Naive thymus-derived CD4-positive, alpha-beta T cell (primary cell): ENCODE data around the gene STK32A. TPM values are rescaled to one million over a fixed set of nuclear protein-coding genes. Genes with fewer than 3 reads are reported as not detected.

Experiments
- ATAC-seq: fragments of 150-1000 bp; cut with Tn5 transposase; 2 replicates; pipeline ENCODE4 v1.10.0; 2021; ENCODE audit warnings: mild to moderate bottlenecking, moderate library complexity
- CTCF ChIA-PET: fragments of 350-600 bp; sonication (Branson Sonifier 250); formaldehyde crosslinking; loops from one replicate; lab custom pipeline; 2021; ENCODE audit warnings: antibody characterized with exemption; lab: Charles Lee
- POLR2A ChIA-PET: fragments of 350-600 bp; sonication (Branson Sonifier 250); formaldehyde crosslinking; loops from one replicate; lab custom pipeline; 2021; ENCODE audit warnings: antibody characterized with exemption, inconsistent platforms; lab: Charles Lee
- DNase-seq, 9 donors: peaks; one replicate each; pipeline versions ENCODE4 v3.0.0 to v3.0.0-alpha.2; 2020 to 2022; ENCODE audit warnings: mixed read lengths in 1 of 9
- H3K27ac ChIP-seq: one replicate; pipeline ENCODE4 v1.7.0; 2013; ENCODE audit warnings: mild to moderate bottlenecking, low read depth, low read length, moderate library complexity
- H3K27me3 ChIP-seq, 2 donors: one replicate each; pipeline ENCODE4 v1.7.0; 2013; ENCODE audit warnings: low read length in 2 of 2, mild to moderate bottlenecking in 2 of 2, moderate library complexity in 2 of 2; ENCODE audit not compliant: control insufficient read depth in 2 of 2, insufficient read depth in 2 of 2
- H3K36me3 ChIP-seq, 3 experiments: 1 replicate in 2 of 3; 2 replicates in 1 of 3; pipeline ENCODE4 v1.7.0; 2013; ENCODE audit warnings: low read length in 3 of 3, mild to moderate bottlenecking in 3 of 3, moderate library complexity in 1 of 3; ENCODE audit not compliant: insufficient read depth in 3 of 3, control insufficient read depth in 2 of 3
- H3K4me1 ChIP-seq, 2 donors: one replicate each; pipeline ENCODE4 v1.7.0; 2013; ENCODE audit warnings: low read length in 2 of 2, mild to moderate bottlenecking in 2 of 2, moderate library complexity in 1 of 2; ENCODE audit not compliant: control insufficient read depth in 2 of 2, insufficient read depth in 2 of 2
- H3K4me3 ChIP-seq: 2 replicates; pipeline ENCODE4 v1.7.0; 2013; ENCODE audit warnings: mild to moderate bottlenecking, low read length
- H3K9me3 ChIP-seq, 3 experiments: 1 replicate in 2 of 3; 2 replicates in 1 of 3; pipeline ENCODE4 v1.7.0; 2013; ENCODE audit warnings: low read length in 3 of 3; ENCODE audit not compliant: control insufficient read depth in 2 of 3
- H3K27ac Mint-ChIP-seq, 9 donors: one replicate each; pipeline ENCODE4 v1.8.0; 2020 to 2022; ENCODE audit warnings: mixed read lengths in 9 of 9, mild to moderate bottlenecking in 8 of 9, moderate library complexity in 5 of 9, inconsistent platforms in 2 of 9
- H3K27me3 Mint-ChIP-seq, 5 donors: one replicate each; pipeline ENCODE4 v1.8.0; 2021 to 2022; ENCODE audit warnings: mixed read lengths in 5 of 5, mild to moderate bottlenecking in 1 of 5
- H3K36me3 Mint-ChIP-seq, 5 donors: one replicate each; pipeline ENCODE4 v1.8.0; 2020 to 2022; ENCODE audit warnings: mixed read lengths in 5 of 5, mild to moderate bottlenecking in 3 of 5, inconsistent platforms in 1 of 5
- H3K4me1 Mint-ChIP-seq, 7 donors: one replicate each; pipeline ENCODE4 v1.8.0; 2020 to 2022; ENCODE audit warnings: mixed read lengths in 7 of 7, mild to moderate bottlenecking in 3 of 7, inconsistent platforms in 1 of 7
- H3K4me3 Mint-ChIP-seq, 10 donors: one replicate each; pipeline ENCODE4 v1.8.0; 2020 to 2022; ENCODE audit warnings: mild to moderate bottlenecking in 10 of 10, mixed read lengths in 10 of 10, moderate library complexity in 6 of 10, inconsistent platforms in 2 of 10
- H3K9me3 Mint-ChIP-seq, 11 donors: one replicate each; pipeline ENCODE4 v1.8.0; 2020 to 2022; ENCODE audit warnings: mixed read lengths in 11 of 11, mild to moderate bottlenecking in 4 of 11, inconsistent platforms in 1 of 11, moderate library complexity in 1 of 11
- intact Hi-C, 2 donors: fragments of 100-400 bp; cut with micrococcal nuclease; formaldehyde crosslinking; loops; one replicate each; pipeline ENCODE4 v1.15.1; 2023
- polyA plus RNA-seq, 2 donors: library from polyadenylated mRNA; unstranded; fragments of 300-500 nt; fragmentation: Illumina TruSeq; gene quantifications; one replicate each; pipeline ENCODE4 v1.2.3, GENCODE V29; 2021
- total RNA-seq, 6 experiments: library from RNA in 5 of 6; stranded (reverse) in 5 of 6; gene quantifications; 1 replicate in 5 of 6; 2 replicates in 1 of 6; pipeline ENCODE4 v1.2.3 and lab custom pipeline; 2021 to 2026

STK32A gene
- total and polyA plus RNA-seq, 7 experiments from 2014 or later = not detected

- H3K27me3 ChIP-seq = no peaks in the 10 kb centered on the region
- peaks cover 0 to 22% (median 9%) of the 10 kb centered on the region in 5 donors for H3K27me3 Mint-ChIP-seq
- ATAC-seq (no peak), DNase-seq (no peak)
- H3K4me1 ChIP-seq = no peaks in the 10 kb centered on the region
- ChIA-PET CTCF (interaction anchor here (1.2 kb wide), 1 partner anchor 11 kb away, joined by 4 read pairs; no protein-coding TSS in a partner anchor), POLR2A (no interaction called here)
- H3K4me3 Mint-ChIP-seq = no peak overlapping the region
- H3K9me3 Mint-ChIP-seq = peaks cover 0 to 7% (median 0%) of the 10 kb centered on the region in 11 donors
- H3K36me3 Mint-ChIP-seq = peaks cover 0 to 4% (median 0%) of the 10 kb centered on the region in 5 donors
- H3K36me3 ChIP-seq = no peaks in the 10 kb centered on the region
- H3K4me1 Mint-ChIP-seq = peaks cover 0 to 2% (median 0%) of the 10 kb centered on the region in 7 donors
- H3K27ac ChIP-seq = no peak overlapping the region
- intact Hi-C loops = no loop called here
- no peaks in the 10 kb centered on the region for H3K9me3 ChIP-seq
- no peak overlapping the region for H3K27ac Mint-ChIP-seq
- H3K4me3 ChIP-seq = no peak overlapping the region
Measured at GRCh38 chr5:147200004-147200403, 34.8 kb upstream of the STK32A start.

- ATAC-seq (no peak), DNase-seq (no peak)
- Histone ChIP-seq H3K9me3 (no peaks in the 10 kb centered on the region), H3K27ac (no peak overlapping the region), H3K4me3 (no peak overlapping the region), H3K4me1 (no peaks in the 10 kb centered on the region), H3K27me3 (no peaks in the 10 kb centered on the region), H3K36me3 (no peaks in the 10 kb centered on the region)
- Mint-ChIP-seq H3K4me1 (peaks cover 0 to 2% (median 0%) of the 10 kb centered on the region in 7 donors), H3K27ac (no peak overlapping the region), H3K27me3 (peaks cover 0 to 15% (median 12%) of the 10 kb centered on the region in 5 donors), H3K36me3 (peaks cover 0 to 4% (median 0%) of the 10 kb centered on the region in 5 donors), H3K4me3 (no peak overlapping the region), H3K9me3 (peaks cover 0 to 7% (median 0%) of the 10 kb centered on the region in 11 donors)
- intact Hi-C loops = no loop called here
- ChIA-PET POLR2A (no interaction called here), CTCF (no interaction called here)
Measured at GRCh38 chr5:147203213-147203612, 31.6 kb upstream of the STK32A start.

- ATAC-seq (no peak), DNase-seq (no peak)
- no peak overlapping the region for H3K4me3 Mint-ChIP-seq
- H3K4me1 ChIP-seq = no peaks in the 10 kb centered on the region
- intact Hi-C loops = no loop called here
- no peak overlapping the region for H3K4me3 ChIP-seq
- H3K27ac ChIP-seq = no peak overlapping the region
- H3K36me3 Mint-ChIP-seq = peaks cover 0 to 4% (median 0%) of the 10 kb centered on the region in 5 donors
- H3K27ac Mint-ChIP-seq = no peak overlapping the region
- H3K9me3 Mint-ChIP-seq = peaks cover 0 to 7% (median 0%) of the 10 kb centered on the region in 11 donors
- H3K36me3 ChIP-seq = no peaks in the 10 kb centered on the region
- no peaks in the 10 kb centered on the region for H3K9me3 ChIP-seq
- CTCF ChIA-PET = no interaction called here
- POLR2A ChIA-PET = no interaction called here
- H3K27me3 ChIP-seq = no peaks in the 10 kb centered on the region
- H3K27me3 Mint-ChIP-seq = peaks cover 0 to 15% (median 12%) of the 10 kb centered on the region in 5 donors
- H3K4me1 Mint-ChIP-seq = peaks cover 0 to 2% (median 0%) of the 10 kb centered on the region in 7 donors
Measured at GRCh38 chr5:147204576-147204975, 30.2 kb upstream of the STK32A start.

GRCh38 chr5:147208134-147208533 is 26.7 kb upstream of the STK32A start:
- Histone ChIP-seq H3K9me3 (no peaks in the 10 kb centered on the region), H3K36me3 (no peaks in the 10 kb centered on the region), H3K4me3 (no peak overlapping the region), H3K27ac (no peak overlapping the region), H3K27me3 (no peaks in the 10 kb centered on the region), H3K4me1 (no peaks in the 10 kb centered on the region)
- Mint-ChIP-seq H3K27me3 (peaks cover 0 to 6% (median 0%) of the 10 kb centered on the region in 5 donors), H3K36me3 (peaks cover 0 to 4% (median 0%) of the 10 kb centered on the region in 5 donors), H3K9me3 (peaks cover 0 to 7% (median 0%) of the 10 kb centered on the region in 11 donors), H3K27ac (no peak overlapping the region), H3K4me1 (peaks cover 0 to 2% (median 0%) of the 10 kb centered on the region in 7 donors), H3K4me3 (no peak overlapping the region)
- ChIA-PET POLR2A (no interaction called here), CTCF (no interaction called here)
- intact Hi-C loops = no loop called here
- ATAC-seq (no peak), DNase-seq (no peak)

- H3K36me3 ChIP-seq = no peaks in the 10 kb centered on the region
- Mint-ChIP-seq H3K4me1 (peaks cover 0 to 5% (median 0%) of the 10 kb centered on the region in 7 donors), H3K27ac (peak overlapping the region in 4 of 9 donors; percentile 2 to 69 (median 21)), H3K9me3 (peaks cover 0 to 14% (median 5%) of the 10 kb centered on the region in 11 donors), H3K36me3 (peaks cover 0 to 7% (median 0%) of the 10 kb centered on the region in 5 donors), H3K27me3 (no peaks in the 10 kb centered on the region), H3K4me3 (peak overlapping the region in 4 of 10 donors; percentile 4 to 25 (median 18))
- H3K27ac ChIP-seq = no peak overlapping the region
- POLR2A ChIA-PET = no interaction called here
- no peaks in the 10 kb centered on the region for H3K27me3 ChIP-seq
- H3K4me1 ChIP-seq = no peaks in the 10 kb centered on the region
- CTCF ChIA-PET = no interaction called here
- peak in 4 of 9 donors; percentile 1 to 16 (median 9) for DNase-seq
- H3K9me3 ChIP-seq = no peaks in the 10 kb centered on the region
- H3K4me3 ChIP-seq = no peak overlapping the region
- ATAC-seq = peak; percentile 45
- intact Hi-C loops = no loop called here
Measured at GRCh38 chr5:147216552-147217154, 18.2 kb upstream of the STK32A start.

GRCh38 chr5:147223343-147223742 is 11.5 kb upstream of the STK32A start:
- DNase-seq (no peak), ATAC-seq (no peak)
- H3K4me1 ChIP-seq = no peaks in the 10 kb centered on the region
- no peak overlapping the region for H3K4me3 Mint-ChIP-seq
- H3K9me3 Mint-ChIP-seq = peaks cover 0 to 23% (median 8%) of the 10 kb centered on the region in 11 donors
- H3K4me1 Mint-ChIP-seq = peaks cover 0 to 12% (median 4%) of the 10 kb centered on the region in 7 donors
- H3K27me3 ChIP-seq = no peaks in the 10 kb centered on the region
- no peaks in the 10 kb centered on the region for H3K9me3 ChIP-seq
- no peak overlapping the region for H3K27ac Mint-ChIP-seq
- no peak overlapping the region for H3K4me3 ChIP-seq
- no peak overlapping the region for H3K27ac ChIP-seq
- intact Hi-C loops = loop anchor here in 1 of 2 donors (5.0 to 10.0 kb wide), 2 partner anchors 354 to 601 kb away; no protein-coding TSS in a partner anchor
- H3K36me3 Mint-ChIP-seq = peaks cover 0 to 2% (median 0%) of the 10 kb centered on the region in 5 donors
- CTCF ChIA-PET = interaction anchor here (1.0 to 1.4 kb wide), 2 partner anchors 34 to 147 kb away, joined by 3 to 5 read pairs; no protein-coding TSS in a partner anchor
- H3K36me3 ChIP-seq = no peaks in the 10 kb centered on the region
- H3K27me3 Mint-ChIP-seq = peaks cover 0 to 8% (median 0%) of the 10 kb centered on the region in 5 donors
- POLR2A ChIA-PET = no interaction called here
